ENCODE results near the gene TMEM174. TPM values are rescaled to one million over a fixed set of nuclear protein-coding genes. Genes with fewer than 3 reads are reported as not detected.
A peak's percentile ranks its signal among the peaks of the same experiment; 100 is the strongest.
"Not testable (repeated sequence)": the region's sequence is repeated elsewhere in the genome, so short reads cannot be mapped to it uniquely, and the experiment has no call there.

Gene TMEM174
- total RNA-seq, 2 donors from 2014 or later = not detected

GRCh38 chr5:73204733-73205132 is 31.7 kb downstream of the TMEM174 start:
- ATAC-seq (no peak), DNase-seq (ENCODE audit: low spot score in 2 of 2) (no peak)
- peaks cover 13 to 15% of the 10 kb centered on the region in 2 donors for H3K9me3 Mint-ChIP-seq
- H3K36me3 Mint-ChIP-seq = peaks cover 23 to 30% of the 10 kb centered on the region in 2 donors
- no peak overlapping the region for H3K27ac Mint-ChIP-seq

GRCh38 chr5:73205305-73205704 is 32.3 kb downstream of the TMEM174 start:
- no peak for DNase-seq (ENCODE audit: low spot score in 2 of 2)
- Mint-ChIP-seq H3K27ac (no peak overlapping the region), H3K9me3 (peaks cover 17 to 21% of the 10 kb centered on the region in 2 donors), H3K36me3 (peaks cover 29 to 36% of the 10 kb centered on the region in 2 donors)
- no peak for ATAC-seq

- not testable (repeated sequence) for DNase-seq (ENCODE audit: low spot score in 2 of 2); ATAC-seq; H3K27ac Mint-ChIP-seq
- Mint-ChIP-seq H3K36me3 (peaks cover 39 to 45% of the 10 kb centered on the region in 2 donors), H3K9me3 (peaks cover 17 to 21% of the 10 kb centered on the region in 2 donors)
Observed at GRCh38 chr5:73207239-73207638, 34.2 kb downstream of the TMEM174 start.

- H3K27ac Mint-ChIP-seq; DNase-seq (ENCODE audit: low spot score in 2 of 2); ATAC-seq: not testable (repeated sequence)
- peaks cover 45% of the 10 kb centered on the region in 2 donors for H3K36me3 Mint-ChIP-seq
- H3K9me3 Mint-ChIP-seq = peaks cover 17 to 21% of the 10 kb centered on the region in 2 donors
Observed at GRCh38 chr5:73209075-73209474, 36.1 kb downstream of the TMEM174 start.

GRCh38 chr5:73212693-73213092 is 39.7 kb downstream of the TMEM174 start:
- not testable (repeated sequence) for ATAC-seq; DNase-seq (ENCODE audit: low spot score in 2 of 2); H3K27ac Mint-ChIP-seq
- peaks cover 35 to 42% of the 10 kb centered on the region in 2 donors for H3K36me3 Mint-ChIP-seq
- H3K9me3 Mint-ChIP-seq = peaks cover 17 to 19% of the 10 kb centered on the region in 2 donors

GRCh38 chr5:73213566-73213998 is 40.6 kb downstream of the TMEM174 start:
- peaks cover 10 to 12% of the 10 kb centered on the region in 2 donors for H3K9me3 Mint-ChIP-seq
- H3K27ac Mint-ChIP-seq = no peak overlapping the region
- H3K36me3 Mint-ChIP-seq = peaks cover 26 to 33% of the 10 kb centered on the region in 2 donors
- ATAC-seq (peak; percentile 20 to 88), DNase-seq (ENCODE audit: low spot score in 2 of 2) (no peak)

- Mint-ChIP-seq H3K36me3 (peaks cover 19 to 26% of the 10 kb centered on the region in 2 donors), H3K9me3 (peaks cover 7 to 9% of the 10 kb centered on the region in 2 donors), H3K27ac (no peak overlapping the region)
- ATAC-seq (no peak), DNase-seq (ENCODE audit: low spot score in 2 of 2) (no peak)
Observed at GRCh38 chr5:73214306-73214705, 41.3 kb downstream of the TMEM174 start.

- DNase-seq (ENCODE audit: low spot score in 2 of 2) (no peak), ATAC-seq (no peak)
- peaks cover 1 to 3% of the 10 kb centered on the region in 2 donors for H3K9me3 Mint-ChIP-seq
- H3K36me3 Mint-ChIP-seq = peaks cover 12 to 19% of the 10 kb centered on the region in 2 donors
- H3K27ac Mint-ChIP-seq = no peak overlapping the region
Observed at GRCh38 chr5:73214996-73215395, 42.0 kb downstream of the TMEM174 start.

GRCh38 chr5:73215531-73215890 is 42.5 kb downstream of the TMEM174 start:
- H3K9me3 Mint-ChIP-seq = no peaks in the 10 kb centered on the region
- DNase-seq (ENCODE audit: low spot score in 2 of 2) (no peak), ATAC-seq (peak in 1 of 2 donors; percentile 2)
- peaks cover 7 to 14% of the 10 kb centered on the region in 2 donors for H3K36me3 Mint-ChIP-seq
- H3K27ac Mint-ChIP-seq = no peak overlapping the region

- DNase-seq (ENCODE audit: low spot score in 2 of 2) (peak in 1 of 2 donors; percentile 75), ATAC-seq (peak; percentile 80 to 90)
- no peak overlapping the region for H3K27ac Mint-ChIP-seq
- no peaks in the 10 kb centered on the region for H3K9me3 Mint-ChIP-seq
- H3K36me3 Mint-ChIP-seq = peaks cover 2 to 9% of the 10 kb centered on the region in 2 donors
Observed at GRCh38 chr5:73215891-73216610, 43.1 kb downstream of the TMEM174 start.

- Mint-ChIP-seq H3K27ac (no peak overlapping the region), H3K9me3 (no peaks in the 10 kb centered on the region), H3K36me3 (no peaks in the 10 kb centered on the region)
- DNase-seq (ENCODE audit: low spot score in 2 of 2) = no peak
- ATAC-seq = no peak
Observed at GRCh38 chr5:73218552-73219171, 45.7 kb downstream of the TMEM174 start.

- not testable (repeated sequence) for H3K9me3 Mint-ChIP-seq; DNase-seq (ENCODE audit: low spot score in 2 of 2); H3K27ac Mint-ChIP-seq; H3K36me3 Mint-ChIP-seq; ATAC-seq
Observed at GRCh38 chr5:73219336-73219735, 46.3 kb downstream of the TMEM174 start.

- H3K36me3 Mint-ChIP-seq = no peaks in the 10 kb centered on the region
- ATAC-seq (no peak), DNase-seq (ENCODE audit: low spot score in 2 of 2) (no peak)
- H3K9me3 Mint-ChIP-seq = no peaks in the 10 kb centered on the region
- H3K27ac Mint-ChIP-seq = no peak overlapping the region
Observed at GRCh38 chr5:73221161-73221560, 48.2 kb downstream of the TMEM174 start.

- no peaks in the 10 kb centered on the region for H3K9me3 Mint-ChIP-seq
- H3K27ac Mint-ChIP-seq = no peak overlapping the region
- DNase-seq (ENCODE audit: low spot score in 2 of 2) (no peak), ATAC-seq (no peak)
- no peaks in the 10 kb centered on the region for H3K36me3 Mint-ChIP-seq
Observed at GRCh38 chr5:73221726-73222125, 48.7 kb downstream of the TMEM174 start.

GRCh38 chr5:73222173-73222572 is 49.2 kb downstream of the TMEM174 start:
- no peak for DNase-seq (ENCODE audit: low spot score in 2 of 2)
- no peak for ATAC-seq
- Mint-ChIP-seq H3K36me3 (no peaks in the 10 kb centered on the region), H3K27ac (no peak overlapping the region), H3K9me3 (no peaks in the 10 kb centered on the region)
